Frontal cortex (tissue), 4 donors: ENCODE measurements around the gene MAP10. TPM values are rescaled to one million over a fixed set of nuclear protein-coding genes. Genes with fewer than 3 reads are reported as not detected.

Source experiments
- DNase-seq, 2 donors: peaks; one replicate each; pipeline ENCODE4 v3.0.0; 2012; ENCODE audit warnings: low spot score in 2 of 2
- FAIRE-seq: peaks from 2 replicates; lab custom pipeline; 2012; peaks lifted over from hg19 to GRCh38; lab: Jason Lieb, UNC
- total RNA-seq: library from RNA; depleted of rRNA; stranded (reverse); fragments of >200 nt; gene quantifications from one replicate; pipeline ENCODE4 v1.2.3, GENCODE V29; 2014
- donor health status: control.
- donor health status: control.
- donor health status: control.

Gene MAP10
- total RNA-seq, 1 donor from 2014 or later, result 9.8 TPM

GRCh38 chr1:232793944-232794343 is 11.3 kb upstream of the MAP10 start:
- DNase-seq, result no peak
- FAIRE-seq, result no peak

GRCh38 chr1:232795497-232796053 is 9.6 kb upstream of the MAP10 start:
- FAIRE-seq, result no peak
- no peak for DNase-seq

- FAIRE-seq (no peak), DNase-seq (no peak)
Measured at GRCh38 chr1:232797856-232798510, 7.2 kb upstream of the MAP10 start.

- DNase-seq (no peak), FAIRE-seq (no peak)
Measured at GRCh38 chr1:232798920-232799319, 6.3 kb upstream of the MAP10 start.

- FAIRE-seq (no peak), DNase-seq (no peak)
Measured at GRCh38 chr1:232806186-232806510, 932 bp downstream of the MAP10 start.

GRCh38 chr1:232810856-232811255 is 5.6 kb downstream of the MAP10 start:
- no peak for DNase-seq
- FAIRE-seq, result no peak

- DNase-seq (no peak), FAIRE-seq (no peak)
Measured at GRCh38 chr1:232812560-232812959, 7.3 kb downstream of the MAP10 start.

GRCh38 chr1:232813097-232813496 is 7.9 kb downstream of the MAP10 start:
- FAIRE-seq, result no peak
- no peak for DNase-seq

- DNase-seq (no peak), FAIRE-seq (no peak)
Measured at GRCh38 chr1:232813760-232814159, 8.5 kb downstream of the MAP10 start.

- no peak for FAIRE-seq
Measured at GRCh38 chr1:232816324-232816723, 11.1 kb downstream of the MAP10 start.

GRCh38 chr1:232818040-232818439 is 12.8 kb downstream of the MAP10 start:
- no peak for DNase-seq
- no peak for FAIRE-seq

More at GRCh38 chr1:232816324-232816723, 11.1 kb downstream of the MAP10 start:
- no peak for DNase-seq

GRCh38 chr1:232820431-232820830 is 15.2 kb downstream of the MAP10 start:
- no peak for FAIRE-seq
- DNase-seq, result no peak

GRCh38 chr1:232822530-232822929 is 17.3 kb downstream of the MAP10 start:
- DNase-seq, result no peak
- FAIRE-seq, result no peak

GRCh38 chr1:232826318-232826717 is 21.1 kb downstream of the MAP10 start:
- FAIRE-seq, result no peak
- no peak for DNase-seq

- DNase-seq, result no peak
- no peak for FAIRE-seq
Measured at GRCh38 chr1:232830661-232831060, 25.4 kb downstream of the MAP10 start.

- FAIRE-seq, result no peak
Measured at GRCh38 chr1:232831895-232832294, 26.7 kb downstream of the MAP10 start.

GRCh38 chr1:232834066-232834465 is 28.9 kb downstream of the MAP10 start:
- FAIRE-seq (no peak), DNase-seq (no peak)

More at GRCh38 chr1:232831895-232832294, 26.7 kb downstream of the MAP10 start:
- DNase-seq, result no peak

GRCh38 chr1:232835166-232835565 is 29.9 kb downstream of the MAP10 start:
- FAIRE-seq (no peak), DNase-seq (no peak)

- DNase-seq (no peak), FAIRE-seq (no peak)
Measured at GRCh38 chr1:232837087-232837486, 31.9 kb downstream of the MAP10 start.

GRCh38 chr1:232841823-232842565 is 36.8 kb downstream of the MAP10 start:
- FAIRE-seq, result no peak

GRCh38 chr1:232844791-232845190 is 39.6 kb downstream of the MAP10 start:
- no peak for FAIRE-seq

More at GRCh38 chr1:232841823-232842565, 36.8 kb downstream of the MAP10 start:
- no peak for DNase-seq

More at GRCh38 chr1:232844791-232845190, 39.6 kb downstream of the MAP10 start:
- no peak for DNase-seq
